BLaER1 (cell line): ENCODE results near the gene GAS7.

Experiments used
- H3K27ac ChIP-seq: shearing (Covaris generic); formaldehyde crosslinking; 2 replicates; pipeline ENCODE4 v1.8.1; 2022
- H3K27me3 ChIP-seq: shearing (Covaris generic); formaldehyde crosslinking; 2 replicates; pipeline ENCODE4 v1.8.1; 2022
- H3K36me3 ChIP-seq: shearing (Covaris generic); formaldehyde crosslinking; 2 replicates; pipeline ENCODE4 v1.8.1; 2022
- H3K4me1 ChIP-seq: shearing (Covaris generic); formaldehyde crosslinking; 2 replicates; pipeline ENCODE4 v1.8.1; 2022
- H3K4me2 ChIP-seq: shearing (Covaris generic); formaldehyde crosslinking; 2 replicates; pipeline ENCODE4 v1.8.1; 2022
- H3K4me3 ChIP-seq: shearing (Covaris generic); formaldehyde crosslinking; 2 replicates; pipeline ENCODE4 v1.8.1; 2022
- H3K9ac ChIP-seq: shearing (Covaris generic); formaldehyde crosslinking; 2 replicates; pipeline ENCODE4 v1.8.1; 2022
- H3K9me3 ChIP-seq: shearing (Covaris generic); formaldehyde crosslinking; 2 replicates; pipeline ENCODE4 v1.8.1; 2022
- H4K20me1 ChIP-seq: shearing (Covaris generic); formaldehyde crosslinking; 2 replicates; pipeline ENCODE4 v1.8.1; 2022
- Cebpa-rat ChIP-seq: shearing (Covaris generic); IDR thresholded peaks from 2 replicates; pipeline ENCODE4 v1.8.1; 2022

GAS7 gene

DNA sequence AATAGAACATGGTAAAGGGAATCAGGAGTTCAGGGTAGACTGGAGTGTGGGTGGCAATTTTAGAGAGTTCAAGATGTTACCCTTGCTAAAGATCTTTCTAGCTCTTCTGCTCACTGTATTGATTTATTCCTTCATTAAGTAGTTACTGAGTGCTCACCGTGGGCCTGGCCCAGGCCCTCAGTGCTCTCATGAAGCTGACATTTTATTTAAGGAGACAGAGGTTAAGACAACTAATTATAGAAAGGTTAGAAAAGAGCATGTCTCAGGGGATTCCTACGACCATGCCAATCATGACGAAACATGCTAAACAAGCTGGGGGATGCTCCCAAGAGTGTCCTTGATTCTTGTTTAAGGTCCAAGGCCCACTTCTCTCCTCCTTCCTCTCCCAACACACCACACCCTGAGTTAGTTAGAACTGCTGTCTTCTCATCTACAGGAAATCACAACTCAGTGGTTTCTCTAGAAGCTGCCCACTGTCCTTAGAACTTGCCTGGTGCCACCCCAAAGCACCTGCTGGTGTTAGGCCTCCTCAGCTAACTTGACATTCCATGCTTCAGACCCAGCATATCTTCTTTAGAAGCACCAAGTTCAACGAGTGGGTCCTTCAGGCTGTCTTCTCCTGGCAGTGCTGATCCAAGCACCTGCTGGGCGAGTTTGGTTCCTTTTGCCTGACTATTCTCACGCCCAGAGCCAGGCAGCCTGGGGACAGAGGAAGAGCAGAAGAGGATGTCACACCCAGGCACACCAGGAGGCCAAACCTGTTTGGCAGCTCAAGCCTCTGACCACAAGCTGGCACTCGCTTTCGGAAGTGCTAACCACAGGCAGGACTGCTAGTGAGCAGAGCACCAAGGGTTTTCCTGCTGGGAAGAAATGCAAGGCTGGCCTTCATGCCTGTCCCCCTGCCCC lies 79.0 kb downstream of the GAS7 start:
- H3K27me3 ChIP-seq, result no peaks in the 10 kb centered on the region
- peak overlapping the region; percentile 95 for H3K4me2 ChIP-seq
- no peaks in the 10 kb centered on the region for H3K36me3 ChIP-seq
- H3K9me3 ChIP-seq, result no peaks in the 10 kb centered on the region
- peak overlapping the region; percentile 98 for H3K27ac ChIP-seq
- peak overlapping the region; percentile 49 for H3K4me3 ChIP-seq
- no peak for TF ChIP-seq Cebpa-rat
- H3K4me1 ChIP-seq, result peaks cover 96% of the 10 kb centered on the region
- H3K9ac ChIP-seq, result peak overlapping the region; percentile 83
- H4K20me1 ChIP-seq, result no peaks in the 10 kb centered on the region

DNA sequence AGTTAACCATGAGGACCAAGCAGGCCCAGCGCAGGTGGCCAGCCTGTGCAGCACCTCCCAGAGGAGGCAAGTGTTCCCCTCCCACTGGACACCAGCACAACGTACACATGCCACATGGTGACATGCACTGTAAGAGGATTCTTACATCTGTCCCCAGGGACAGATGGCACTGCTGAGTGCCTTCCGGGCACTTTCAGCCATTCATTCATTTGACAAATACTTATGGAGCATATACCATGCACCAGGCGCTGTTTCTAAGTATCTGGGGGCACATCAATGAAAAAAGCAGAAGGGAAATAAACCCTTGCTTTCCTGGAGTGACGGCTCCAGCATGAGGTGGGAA lies 79.6 kb downstream of the GAS7 start:
- no peak for TF ChIP-seq Cebpa-rat
- no peaks in the 10 kb centered on the region for H4K20me1 ChIP-seq
- H3K9me3 ChIP-seq, result no peaks in the 10 kb centered on the region
- peaks cover 96% of the 10 kb centered on the region for H3K4me1 ChIP-seq
- peak overlapping the region; percentile 95 for H3K4me2 ChIP-seq
- peak overlapping the region; percentile 98 for H3K27ac ChIP-seq
- H3K36me3 ChIP-seq, result no peaks in the 10 kb centered on the region
- no peaks in the 10 kb centered on the region for H3K27me3 ChIP-seq
- peak overlapping the region; percentile 49 for H3K4me3 ChIP-seq
- H3K9ac ChIP-seq, result peak overlapping the region; percentile 83

DNA sequence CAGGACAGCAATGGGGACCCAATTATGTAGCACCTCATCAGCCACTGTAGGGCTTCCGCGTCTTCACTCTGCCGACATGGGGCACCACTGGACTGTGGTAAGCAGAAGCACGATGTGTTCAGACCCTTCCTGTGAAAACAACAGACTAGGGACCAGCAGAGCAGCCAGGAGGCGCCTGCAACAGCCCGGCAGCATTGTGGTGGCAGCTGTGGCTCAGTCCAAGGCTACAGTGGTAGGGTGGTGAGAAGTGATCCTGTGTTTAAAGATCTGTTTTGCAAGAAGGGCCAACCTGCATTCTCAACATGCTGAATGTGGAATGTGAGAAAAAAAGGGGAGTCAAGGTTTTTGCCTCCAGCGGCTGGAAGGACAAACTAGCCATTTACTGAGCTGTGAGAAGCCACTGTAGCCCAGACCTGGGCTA lies 80.8 kb downstream of the GAS7 start:
- Histone ChIP-seq H3K4me1 (peaks cover 96% of the 10 kb centered on the region), H3K4me2 (peak overlapping the region; percentile 95), H3K36me3 (no peaks in the 10 kb centered on the region), H3K27me3 (no peaks in the 10 kb centered on the region), H3K9ac (peak overlapping the region; percentile 83), H3K27ac (peak overlapping the region; percentile 98), H4K20me1 (no peaks in the 10 kb centered on the region), H3K4me3 (peak overlapping the region; percentile 49), H3K9me3 (no peaks in the 10 kb centered on the region)
- no peak for TF ChIP-seq Cebpa-rat

- H4K20me1 ChIP-seq, result no peaks in the 10 kb centered on the region
- peak overlapping the region; percentile 95 for H3K4me2 ChIP-seq
- H3K9ac ChIP-seq, result peak overlapping the region; percentile 83
- H3K4me3 ChIP-seq, result peak overlapping the region; percentile 49
- H3K27ac ChIP-seq, result peak overlapping the region; percentile 98
- H3K4me1 ChIP-seq, result peaks cover 96% of the 10 kb centered on the region
- H3K36me3 ChIP-seq, result no peaks in the 10 kb centered on the region
- H3K9me3 ChIP-seq, result no peaks in the 10 kb centered on the region
- TF ChIP-seq Cebpa-rat, result no peak
- H3K27me3 ChIP-seq, result no peaks in the 10 kb centered on the region
These were observed 81.5 kb downstream of the GAS7 start for GRCh38 chr17:10116753-10117420.

DNA sequence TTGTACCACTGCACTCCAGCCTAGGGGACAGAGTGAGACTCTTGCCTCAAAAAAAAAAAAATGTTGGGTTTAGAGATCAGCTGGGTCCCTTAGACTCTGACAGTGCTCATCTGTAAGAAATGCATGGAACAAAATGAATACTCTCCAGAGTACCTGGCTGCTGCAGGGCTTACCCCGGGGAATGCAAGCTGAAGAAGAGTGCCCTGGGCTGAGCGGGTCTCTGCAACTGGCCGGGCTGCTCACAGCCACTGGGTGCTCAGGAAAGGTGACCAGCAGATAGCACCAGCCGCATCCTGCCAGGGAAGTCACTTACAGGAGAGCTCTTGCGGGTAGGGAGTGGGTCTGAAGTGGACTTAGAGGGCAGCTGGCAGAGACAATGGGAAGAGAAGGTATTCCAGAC lies 82.1 kb downstream of the GAS7 start:
- Histone ChIP-seq H3K4me3 (peak overlapping the region; percentile 49; the same call in 1 of the 2 replicates), H3K9me3 (peaks cover 5% of the 10 kb centered on the region; the same call in 1 of the 2 replicates), H3K4me1 (peaks cover 96% of the 10 kb centered on the region), H3K36me3 (no peaks in the 10 kb centered on the region), H3K9ac (peak overlapping the region; percentile 83), H4K20me1 (no peaks in the 10 kb centered on the region), H3K27me3 (no peaks in the 10 kb centered on the region), H3K27ac (peak overlapping the region; percentile 98), H3K4me2 (peak overlapping the region; percentile 95)
- TF ChIP-seq Cebpa-rat, result no peak

DNA sequence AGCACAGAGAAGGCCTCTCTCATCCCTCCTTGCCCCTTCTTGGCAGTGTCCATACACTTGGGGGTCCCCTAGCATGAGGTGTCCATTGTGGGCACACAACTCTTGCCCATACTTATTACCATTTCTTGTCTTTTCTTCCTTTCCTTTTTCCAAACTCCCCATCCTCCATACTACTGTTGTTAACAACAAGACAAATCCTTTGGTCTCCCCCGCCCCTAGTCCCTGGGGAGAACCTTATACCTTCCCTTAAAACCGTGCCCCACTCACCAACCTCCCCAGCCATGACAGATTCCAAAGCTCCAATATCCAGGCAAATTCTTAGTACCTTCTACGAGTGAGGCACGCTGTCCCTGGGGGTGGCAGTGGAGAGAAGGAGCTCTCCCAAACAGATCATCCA lies 82.9 kb downstream of the GAS7 start:
- no peak for TF ChIP-seq Cebpa-rat
- Histone ChIP-seq H3K4me2 (peak overlapping the region; percentile 95), H3K27me3 (no peaks in the 10 kb centered on the region), H3K4me3 (peak overlapping the region; percentile 46; the same call in 1 of the 2 replicates), H3K9ac (peak overlapping the region; percentile 83), H3K4me1 (peaks cover 90% of the 10 kb centered on the region), H3K36me3 (no peaks in the 10 kb centered on the region), H3K9me3 (peaks cover 5% of the 10 kb centered on the region; the same call in 1 of the 2 replicates), H3K27ac (peak overlapping the region; percentile 98), H4K20me1 (no peaks in the 10 kb centered on the region)

DNA sequence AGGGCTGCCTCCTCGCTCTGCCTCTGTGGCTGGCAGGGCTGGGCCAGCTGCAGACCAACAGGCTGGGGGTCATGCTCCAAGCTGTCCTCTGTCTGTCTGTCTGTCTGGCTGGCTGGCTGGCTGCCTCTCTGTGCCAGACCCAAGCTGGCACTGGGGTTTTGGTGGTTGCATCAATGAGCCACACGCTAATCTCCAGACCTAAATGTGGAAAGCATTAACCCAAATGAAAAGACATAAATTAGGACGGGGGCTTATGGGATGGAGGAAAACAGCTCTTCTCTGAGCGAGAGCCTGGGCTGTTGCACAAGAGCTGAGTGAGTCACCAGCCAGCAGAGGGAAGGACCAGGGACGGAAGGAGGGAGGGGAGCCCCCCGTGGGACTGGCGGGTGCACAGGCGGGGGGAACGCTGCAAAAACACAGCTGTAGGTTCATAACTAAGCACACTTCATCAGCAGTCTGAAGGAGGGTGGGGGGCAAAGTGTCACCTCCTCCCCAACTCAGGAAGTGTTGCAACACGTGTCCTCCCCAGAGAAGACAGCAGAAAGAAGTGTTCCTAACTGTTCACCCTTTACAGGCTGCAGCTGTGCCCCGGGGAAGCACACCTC lies 83.4 kb downstream of the GAS7 start:
- H3K9me3 ChIP-seq, result peaks cover 5% of the 10 kb centered on the region; the same call in 1 of the 2 replicates
- TF ChIP-seq Cebpa-rat, result peak; percentile 100
- H3K4me3 ChIP-seq, result peak overlapping the region; percentile 59
- peak overlapping the region; percentile 98 for H3K27ac ChIP-seq
- H3K4me2 ChIP-seq, result peak overlapping the region; percentile 95
- no peaks in the 10 kb centered on the region for H4K20me1 ChIP-seq
- peak overlapping the region; percentile 83 for H3K9ac ChIP-seq
- no peaks in the 10 kb centered on the region for H3K27me3 ChIP-seq
- H3K4me1 ChIP-seq, result peaks cover 85% of the 10 kb centered on the region
- H3K36me3 ChIP-seq, result no peaks in the 10 kb centered on the region

DNA sequence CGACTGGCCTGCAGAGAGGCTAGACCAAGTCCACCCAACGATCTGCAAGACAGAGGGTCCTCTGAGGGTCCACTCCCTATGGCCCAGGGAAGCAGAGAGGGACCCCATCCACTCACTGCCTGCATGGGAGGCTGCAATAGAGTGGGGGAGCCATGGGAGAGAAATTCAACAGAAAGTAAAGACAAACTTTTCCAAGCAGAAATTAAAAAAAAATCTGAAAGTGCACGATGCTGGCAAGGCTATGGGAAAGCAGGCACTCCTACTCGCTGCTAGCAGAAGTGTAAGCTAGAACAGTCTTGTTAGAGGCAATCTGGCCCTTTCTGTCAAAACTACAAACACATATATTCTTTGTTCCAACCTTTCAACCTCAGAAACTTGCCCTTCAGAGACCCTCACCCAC lies 85.4 kb downstream of the GAS7 start:
- Histone ChIP-seq H3K27ac (peak overlapping the region; percentile 98), H4K20me1 (no peaks in the 10 kb centered on the region), H3K4me3 (no peak overlapping the region), H3K27me3 (no peaks in the 10 kb centered on the region), H3K36me3 (no peaks in the 10 kb centered on the region), H3K4me1 (peaks cover 82% of the 10 kb centered on the region), H3K9me3 (peaks cover 7% of the 10 kb centered on the region), H3K9ac (peak overlapping the region; percentile 35; the same call in 1 of the 2 replicates), H3K4me2 (peak overlapping the region; percentile 95)
- no peak for TF ChIP-seq Cebpa-rat

DNA sequence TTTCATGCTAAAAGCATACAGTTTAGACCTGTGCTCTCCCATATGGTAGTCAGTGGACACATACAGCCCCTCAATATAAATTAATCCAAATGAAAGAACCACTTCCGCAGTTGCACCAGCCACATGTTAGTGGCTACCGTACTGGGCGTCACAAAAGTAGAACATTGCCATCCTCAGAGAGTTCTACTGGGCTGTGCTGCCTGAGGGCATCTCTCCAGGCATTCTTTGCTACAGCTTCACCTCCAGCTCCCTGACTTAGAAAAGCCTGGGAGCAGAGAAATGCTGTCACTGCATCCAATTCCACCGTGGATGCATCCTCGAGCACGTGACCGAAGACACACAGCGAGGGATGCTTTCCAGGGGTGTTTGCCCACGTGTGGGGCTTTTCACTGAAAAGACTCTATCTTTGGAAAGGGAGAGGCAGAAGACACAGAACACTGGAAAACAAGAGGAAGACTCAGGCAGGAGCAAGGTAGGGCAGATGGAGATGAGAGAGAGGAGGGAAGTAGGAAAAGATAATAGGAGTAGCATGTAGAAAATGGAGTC lies 86.4 kb downstream of the GAS7 start:
- peaks cover 82% of the 10 kb centered on the region for H3K4me1 ChIP-seq
- TF ChIP-seq Cebpa-rat, result no peak
- peaks cover 6% of the 10 kb centered on the region; the same call in 1 of the 2 replicates for H3K36me3 ChIP-seq
- H3K4me3 ChIP-seq, result no peak overlapping the region
- H4K20me1 ChIP-seq, result no peaks in the 10 kb centered on the region
- H3K4me2 ChIP-seq, result peak overlapping the region; percentile 95
- peaks cover 15% of the 10 kb centered on the region for H3K9me3 ChIP-seq
- H3K27me3 ChIP-seq, result no peaks in the 10 kb centered on the region
- H3K9ac ChIP-seq, result 0 out of 2 replicates have a peak overlapping the region, but pooled peaks have one; percentile 47
- peak overlapping the region; percentile 98 for H3K27ac ChIP-seq
